Stomach (tissue), 4 donors: ENCODE data around the gene NAPB.

Experiments
- CTCF ChIP-seq, 7 experiments: fragments of 450-650 bp in 4 of 7; fragments of 200-600 bp in 3 of 7; sonication (generic) in 3 of 7; IDR thresholded peaks; one replicate each; pipeline ENCODE4 v1.5.1; 2016 to 2019; ENCODE audit warnings: antibody characterized with exemption in 7 of 7, control low read depth in 2 of 7, mild to moderate bottlenecking in 1 of 7
- EP300 ChIP-seq: sonication (generic); formaldehyde crosslinking; IDR thresholded peaks from one replicate; pipeline ENCODE4 v1.6.1; 2017; ENCODE audit warnings: antibody characterized with exemption
- POLR2A ChIP-seq, 4 donors: fragments of 450-650 bp; IDR thresholded peaks; one replicate each; pipeline ENCODE4 v1.6.1; 2016; ENCODE audit warnings: antibody characterized with exemption in 4 of 4, control low read depth in 2 of 4, mild to moderate bottlenecking in 1 of 4, moderate library complexity in 1 of 4
- POLR2AphosphoS5 ChIP-seq, 3 donors: sonication (generic); formaldehyde crosslinking; IDR thresholded peaks; one replicate each; pipeline ENCODE4 v1.6.1; 2016; ENCODE audit warnings: antibody characterized with exemption in 3 of 3

GRCh38 chr20:23337312-23337711 lies 84.0 kb downstream of the NAPB start:
- TF ChIP-seq POLR2AphosphoS5 (IDR thresholded peaks at IDR 0.05) (no peak), POLR2A (IDR thresholded peaks at IDR 0.05) (no peak), CTCF (IDR thresholded peaks at IDR 0.05) (no peak), EP300 (no peak)
